ENCODE data around the gene ABCA10.

GRCh38 chr17:69117855-69118784 is 110.5 kb downstream of the ABCA10 start:
- TF ChIP-seq EZH2 (IDR thresholded peaks at IDR 0.05; ENCODE audit: borderline replicate concordance, low read length) (no peak), CTCF (IDR thresholded peaks at IDR 0.05; ENCODE audit: low read length) (no peak)

All from OCI-LY1 (cell line).